Keratinocyte (primary cell): ENCODE data around the gene FAM72D.
"Not testable (repeated sequence)": the region's sequence is repeated elsewhere in the genome, so short reads cannot be mapped to it uniquely, and the experiment has no call there.

Source experiments
- EZH2 ChIP-seq: IDR thresholded peaks from one replicate; pipeline ENCODE4 v1.6.1; 2012; ENCODE audit warnings: inconsistent platforms, mild to moderate bottlenecking, low read length, moderate library complexity
- TF ChIP-seq, protein P1 (sequence below), 3 experiments: IDR thresholded peaks in 1 of 3; conservative IDR thresholded peaks in 1 of 3; optimal IDR thresholded peaks in 1 of 3; 2 replicates in 2 of 3; 3 replicates in 1 of 3; pipeline versions ENCODE3 to v1.5.1; 2011; ENCODE audit warnings: low read length in 3 of 3, mild to moderate bottlenecking in 3 of 3, moderate library complexity in 2 of 3, control low read depth in 1 of 3, inconsistent platforms in 1 of 3; ENCODE audit not compliant: insufficient read depth in 2 of 3; ENCODE audit errors: extremely low read depth in 1 of 3

DNA sequence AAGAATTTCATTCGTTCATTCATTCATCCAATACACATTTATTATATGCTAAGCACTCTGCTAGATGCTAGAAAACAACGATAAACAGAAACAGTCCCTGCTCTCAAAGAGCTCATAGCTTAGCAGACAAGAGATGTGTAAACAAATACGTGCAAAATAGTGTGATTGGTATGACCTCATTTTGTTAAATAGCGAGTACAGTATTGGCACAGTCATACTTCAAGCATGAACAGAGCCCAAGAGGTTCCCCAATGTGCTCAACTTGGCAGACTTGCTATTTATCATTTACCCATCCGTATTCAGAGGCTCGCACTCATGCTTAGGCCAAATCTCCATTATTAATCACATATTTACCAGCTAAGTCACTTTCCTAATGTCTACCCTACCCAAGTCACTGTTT is 24.2 kb upstream of the FAM72D start:
- TF ChIP-seq, protein P1, sequence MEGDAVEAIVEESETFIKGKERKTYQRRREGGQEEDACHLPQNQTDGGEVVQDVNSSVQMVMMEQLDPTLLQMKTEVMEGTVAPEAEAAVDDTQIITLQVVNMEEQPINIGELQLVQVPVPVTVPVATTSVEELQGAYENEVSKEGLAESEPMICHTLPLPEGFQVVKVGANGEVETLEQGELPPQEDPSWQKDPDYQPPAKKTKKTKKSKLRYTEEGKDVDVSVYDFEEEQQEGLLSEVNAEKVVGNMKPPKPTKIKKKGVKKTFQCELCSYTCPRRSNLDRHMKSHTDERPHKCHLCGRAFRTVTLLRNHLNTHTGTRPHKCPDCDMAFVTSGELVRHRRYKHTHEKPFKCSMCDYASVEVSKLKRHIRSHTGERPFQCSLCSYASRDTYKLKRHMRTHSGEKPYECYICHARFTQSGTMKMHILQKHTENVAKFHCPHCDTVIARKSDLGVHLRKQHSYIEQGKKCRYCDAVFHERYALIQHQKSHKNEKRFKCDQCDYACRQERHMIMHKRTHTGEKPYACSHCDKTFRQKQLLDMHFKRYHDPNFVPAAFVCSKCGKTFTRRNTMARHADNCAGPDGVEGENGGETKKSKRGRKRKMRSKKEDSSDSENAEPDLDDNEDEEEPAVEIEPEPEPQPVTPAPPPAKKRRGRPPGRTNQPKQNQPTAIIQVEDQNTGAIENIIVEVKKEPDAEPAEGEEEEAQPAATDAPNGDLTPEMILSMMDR (optimal IDR thresholded peaks at IDR 0.05 in 1 of 3, IDR thresholded peaks at IDR 0.05 in 1 of 3, conservative IDR thresholded peaks at IDR 0.05 in 1 of 3; ENCODE audit: extremely low read depth in 1 of 3, insufficient read depth in 2 of 3, low read length in 3 of 3): not testable (repeated sequence)
- TF ChIP-seq EZH2: not testable (repeated sequence)
